Measurements from ENCODE around the gene INSYN1.

DNA sequence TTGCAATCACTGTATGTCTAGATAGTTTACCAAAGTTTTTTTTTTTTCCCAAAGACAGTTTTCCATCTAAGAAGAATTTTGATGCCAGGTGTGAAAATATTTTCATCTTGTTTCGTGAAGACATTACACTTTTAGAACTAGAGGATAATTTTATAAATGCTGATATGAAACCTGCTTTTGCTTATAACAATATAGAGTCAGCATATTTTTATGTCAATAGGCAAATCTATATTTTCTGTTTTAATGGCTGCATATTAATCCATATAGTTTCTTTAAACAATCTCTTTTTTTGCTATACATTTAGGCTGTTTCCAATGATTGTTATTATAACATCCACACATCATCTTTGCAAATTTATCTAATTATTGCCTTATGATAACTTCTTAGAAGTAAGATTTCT is 12.6 kb upstream of the INSYN1 start:
- TF ChIP-seq, protein P1, sequence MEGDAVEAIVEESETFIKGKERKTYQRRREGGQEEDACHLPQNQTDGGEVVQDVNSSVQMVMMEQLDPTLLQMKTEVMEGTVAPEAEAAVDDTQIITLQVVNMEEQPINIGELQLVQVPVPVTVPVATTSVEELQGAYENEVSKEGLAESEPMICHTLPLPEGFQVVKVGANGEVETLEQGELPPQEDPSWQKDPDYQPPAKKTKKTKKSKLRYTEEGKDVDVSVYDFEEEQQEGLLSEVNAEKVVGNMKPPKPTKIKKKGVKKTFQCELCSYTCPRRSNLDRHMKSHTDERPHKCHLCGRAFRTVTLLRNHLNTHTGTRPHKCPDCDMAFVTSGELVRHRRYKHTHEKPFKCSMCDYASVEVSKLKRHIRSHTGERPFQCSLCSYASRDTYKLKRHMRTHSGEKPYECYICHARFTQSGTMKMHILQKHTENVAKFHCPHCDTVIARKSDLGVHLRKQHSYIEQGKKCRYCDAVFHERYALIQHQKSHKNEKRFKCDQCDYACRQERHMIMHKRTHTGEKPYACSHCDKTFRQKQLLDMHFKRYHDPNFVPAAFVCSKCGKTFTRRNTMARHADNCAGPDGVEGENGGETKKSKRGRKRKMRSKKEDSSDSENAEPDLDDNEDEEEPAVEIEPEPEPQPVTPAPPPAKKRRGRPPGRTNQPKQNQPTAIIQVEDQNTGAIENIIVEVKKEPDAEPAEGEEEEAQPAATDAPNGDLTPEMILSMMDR (IDR thresholded peaks at IDR 0.05; ENCODE audit: insufficient read depth, low read length, poor library complexity, severe bottlenecking): no peak
- TF ChIP-seq EZH2phosphoT487 (conservative IDR thresholded peaks at IDR 0.05; ENCODE audit: low read length): no peak
